ENCODE measurements around the gene HTATIP2. TPM values are rescaled to one million over a fixed set of nuclear protein-coding genes. Genes with fewer than 3 reads are reported as not detected.

Gene HTATIP2
- total and polyA plus RNA-seq, 2 experiments from 2014 or later: 45.0 to 57.5 TPM

DNA sequence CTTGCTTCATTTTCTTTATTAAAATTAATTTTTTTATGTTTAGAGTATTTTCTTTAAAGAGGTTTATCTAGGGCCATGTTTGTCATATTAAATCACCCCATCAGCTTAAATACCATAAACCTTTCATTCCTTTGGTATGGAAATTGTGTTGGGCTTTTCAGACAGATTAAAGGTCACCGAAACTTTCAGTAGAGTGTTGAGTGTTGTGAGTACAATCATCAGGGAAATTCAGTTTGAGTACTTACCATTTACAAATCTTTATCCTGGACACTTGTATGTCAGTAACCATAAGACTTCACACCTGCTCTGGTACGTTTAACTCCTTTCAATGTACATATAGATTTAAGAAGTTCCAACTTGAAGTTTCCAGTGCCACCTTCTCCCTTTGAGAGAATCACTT, 36.0 kb downstream of the HTATIP2 start (continued):
- TF ChIP-seq, protein P1, sequence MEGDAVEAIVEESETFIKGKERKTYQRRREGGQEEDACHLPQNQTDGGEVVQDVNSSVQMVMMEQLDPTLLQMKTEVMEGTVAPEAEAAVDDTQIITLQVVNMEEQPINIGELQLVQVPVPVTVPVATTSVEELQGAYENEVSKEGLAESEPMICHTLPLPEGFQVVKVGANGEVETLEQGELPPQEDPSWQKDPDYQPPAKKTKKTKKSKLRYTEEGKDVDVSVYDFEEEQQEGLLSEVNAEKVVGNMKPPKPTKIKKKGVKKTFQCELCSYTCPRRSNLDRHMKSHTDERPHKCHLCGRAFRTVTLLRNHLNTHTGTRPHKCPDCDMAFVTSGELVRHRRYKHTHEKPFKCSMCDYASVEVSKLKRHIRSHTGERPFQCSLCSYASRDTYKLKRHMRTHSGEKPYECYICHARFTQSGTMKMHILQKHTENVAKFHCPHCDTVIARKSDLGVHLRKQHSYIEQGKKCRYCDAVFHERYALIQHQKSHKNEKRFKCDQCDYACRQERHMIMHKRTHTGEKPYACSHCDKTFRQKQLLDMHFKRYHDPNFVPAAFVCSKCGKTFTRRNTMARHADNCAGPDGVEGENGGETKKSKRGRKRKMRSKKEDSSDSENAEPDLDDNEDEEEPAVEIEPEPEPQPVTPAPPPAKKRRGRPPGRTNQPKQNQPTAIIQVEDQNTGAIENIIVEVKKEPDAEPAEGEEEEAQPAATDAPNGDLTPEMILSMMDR (conservative IDR thresholded peaks at IDR 0.05; ENCODE audit: low read depth in 2 of 2): no peak
- TF ChIP-seq CREB1 (CRISPR knock-in tag; IDR thresholded peaks at IDR 0.05; ENCODE audit: low read depth): no peak
- no peak for TF ChIP-seq STAT1 (IDR thresholded peaks at IDR 0.05; ENCODE audit: unreplicated experiment)
- TF ChIP-seq, protein P2, sequence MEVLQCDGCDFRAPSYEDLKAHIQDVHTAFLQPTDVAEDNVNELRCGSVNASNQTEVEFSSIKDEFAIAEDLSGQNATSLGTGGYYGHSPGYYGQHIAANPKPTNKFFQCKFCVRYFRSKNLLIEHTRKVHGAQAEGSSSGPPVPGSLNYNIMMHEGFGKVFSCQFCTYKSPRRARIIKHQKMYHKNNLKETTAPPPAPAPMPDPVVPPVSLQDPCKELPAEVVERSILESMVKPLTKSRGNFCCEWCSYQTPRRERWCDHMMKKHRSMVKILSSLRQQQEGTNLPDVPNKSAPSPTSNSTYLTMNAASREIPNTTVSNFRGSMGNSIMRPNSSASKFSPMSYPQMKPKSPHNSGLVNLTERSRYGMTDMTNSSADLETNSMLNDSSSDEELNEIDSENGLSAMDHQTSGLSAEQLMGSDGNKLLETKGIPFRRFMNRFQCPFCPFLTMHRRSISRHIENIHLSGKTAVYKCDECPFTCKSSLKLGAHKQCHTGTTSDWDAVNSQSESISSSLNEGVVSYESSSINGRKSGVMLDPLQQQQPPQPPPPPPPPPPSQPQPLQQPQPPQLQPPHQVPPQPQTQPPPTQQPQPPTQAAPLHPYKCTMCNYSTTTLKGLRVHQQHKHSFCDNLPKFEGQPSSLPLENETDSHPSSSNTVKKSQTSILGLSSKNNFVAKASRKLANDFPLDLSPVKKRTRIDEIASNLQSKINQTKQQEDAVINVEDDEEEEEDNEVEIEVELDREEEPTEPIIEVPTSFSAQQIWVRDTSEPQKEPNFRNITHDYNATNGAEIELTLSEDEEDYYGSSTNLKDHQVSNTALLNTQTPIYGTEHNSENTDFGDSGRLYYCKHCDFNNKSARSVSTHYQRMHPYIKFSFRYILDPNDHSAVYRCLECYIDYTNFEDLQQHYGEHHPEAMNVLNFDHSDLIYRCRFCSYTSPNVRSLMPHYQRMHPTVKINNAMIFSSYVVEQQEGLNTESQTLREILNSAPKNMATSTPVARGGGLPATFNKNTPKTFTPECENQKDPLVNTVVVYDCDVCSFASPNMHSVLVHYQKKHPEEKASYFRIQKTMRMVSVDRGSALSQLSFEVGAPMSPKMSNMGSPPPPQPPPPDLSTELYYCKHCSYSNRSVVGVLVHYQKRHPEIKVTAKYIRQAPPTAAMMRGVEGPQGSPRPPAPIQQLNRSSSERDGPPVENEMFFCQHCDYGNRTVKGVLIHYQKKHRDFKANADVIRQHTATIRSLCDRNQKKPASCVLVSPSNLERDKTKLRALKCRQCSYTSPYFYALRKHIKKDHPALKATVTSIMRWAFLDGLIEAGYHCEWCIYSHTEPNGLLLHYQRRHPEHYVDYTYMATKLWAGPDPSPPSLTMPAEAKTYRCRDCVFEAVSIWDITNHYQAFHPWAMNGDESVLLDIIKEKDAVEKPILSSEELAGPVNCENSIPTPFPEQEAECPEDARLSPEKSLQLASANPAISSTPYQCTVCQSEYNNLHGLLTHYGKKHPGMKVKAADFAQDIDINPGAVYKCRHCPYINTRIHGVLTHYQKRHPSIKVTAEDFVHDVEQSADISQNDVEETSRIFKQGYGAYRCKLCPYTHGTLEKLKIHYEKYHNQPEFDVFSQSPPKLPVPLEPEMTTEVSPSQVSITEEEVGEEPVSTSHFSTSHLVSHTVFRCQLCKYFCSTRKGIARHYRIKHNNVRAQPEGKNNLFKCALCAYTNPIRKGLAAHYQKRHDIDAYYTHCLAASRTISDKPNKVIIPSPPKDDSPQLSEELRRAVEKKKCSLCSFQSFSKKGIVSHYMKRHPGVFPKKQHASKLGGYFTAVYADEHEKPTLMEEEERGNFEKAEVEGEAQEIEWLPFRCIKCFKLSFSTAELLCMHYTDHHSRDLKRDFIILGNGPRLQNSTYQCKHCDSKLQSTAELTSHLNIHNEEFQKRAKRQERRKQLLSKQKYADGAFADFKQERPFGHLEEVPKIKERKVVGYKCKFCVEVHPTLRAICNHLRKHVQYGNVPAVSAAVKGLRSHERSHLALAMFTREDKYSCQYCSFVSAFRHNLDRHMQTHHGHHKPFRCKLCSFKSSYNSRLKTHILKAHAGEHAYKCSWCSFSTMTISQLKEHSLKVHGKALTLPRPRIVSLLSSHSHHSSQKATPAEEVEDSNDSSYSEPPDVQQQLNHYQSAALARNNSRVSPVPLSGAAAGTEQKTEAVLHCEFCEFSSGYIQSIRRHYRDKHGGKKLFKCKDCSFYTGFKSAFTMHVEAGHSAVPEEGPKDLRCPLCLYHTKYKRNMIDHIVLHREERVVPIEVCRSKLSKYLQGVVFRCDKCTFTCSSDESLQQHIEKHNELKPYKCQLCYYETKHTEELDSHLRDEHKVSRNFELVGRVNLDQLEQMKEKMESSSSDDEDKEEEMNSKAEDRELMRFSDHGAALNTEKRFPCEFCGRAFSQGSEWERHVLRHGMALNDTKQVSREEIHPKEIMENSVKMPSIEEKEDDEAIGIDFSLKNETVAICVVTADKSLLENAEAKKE (CRISPR knock-in tag; IDR thresholded peaks at IDR 0.05): no peak
- no peak for TF ChIP-seq ZNF331 (CRISPR knock-in tag; IDR thresholded peaks at IDR 0.05; ENCODE audit: low read depth)
- no peak for TF ChIP-seq NANOG (IDR thresholded peaks at IDR 0.05; ENCODE audit: borderline replicate concordance)
- TF ChIP-seq EZH2 (IDR thresholded peaks at IDR 0.05; ENCODE audit: low read depth, unreplicated experiment): no peak
- TF ChIP-seq EZH2phosphoT487 (IDR thresholded peaks at IDR 0.05; ENCODE audit: unreplicated experiment): no peak

DNA sequence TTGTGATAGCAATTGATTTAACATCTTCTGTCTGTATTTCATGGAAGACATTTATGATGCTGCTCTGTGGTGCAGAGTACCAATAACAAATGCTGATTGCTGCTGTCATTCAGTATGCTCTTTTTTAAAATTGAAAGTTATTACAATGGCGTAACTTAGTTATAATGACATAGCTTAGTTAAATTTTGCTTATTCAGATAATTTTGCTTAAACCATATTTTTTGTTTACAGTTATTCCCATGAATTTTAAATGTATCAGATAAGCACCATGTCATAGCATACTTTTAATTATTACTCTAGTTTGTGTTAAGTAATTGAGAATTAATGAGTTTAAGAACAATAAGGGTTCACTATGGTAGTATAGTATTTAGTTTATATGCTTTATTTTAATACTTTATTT, 39.5 kb downstream of the HTATIP2 start:
- H3K9me2 ChIP-seq (ENCODE audit: insufficient read depth): no peaks in the 10 kb centered on the region
- no peaks in the 10 kb centered on the region for H3K9me3 Mint-ChIP-seq
- H3K4me3 Mint-ChIP-seq: no peak overlapping the region
- no peaks in the 10 kb centered on the region for H3K4me1 Mint-ChIP-seq
- no peaks in the 10 kb centered on the region for H3K27me3 ChIP-seq (ENCODE audit: insufficient read depth)
- no peak overlapping the region for H2AFZ ChIP-seq
- H3K79me2 ChIP-seq (replicated peaks; ENCODE audit: insufficient read depth): no peaks in the 10 kb centered on the region
- DNase-seq (ENCODE audit: low spot score) (no peak), ATAC-seq (no peak)
- no peaks in the 10 kb centered on the region for H4K20me1 ChIP-seq (replicated peaks; ENCODE audit: insufficient read depth)
- peaks cover 18% of the 10 kb centered on the region; the same call in 2 of the 3 replicates for H3K36me3 Mint-ChIP-seq (ENCODE audit: low read depth)
- no peak overlapping the region for H3K27ac ChIP-seq (ENCODE audit: low read depth)
- TF ChIP-seq, protein P1 (conservative IDR thresholded peaks at IDR 0.05; ENCODE audit: low read depth in 2 of 2): no peak
- no peak for TF ChIP-seq EZH2 (IDR thresholded peaks at IDR 0.05; ENCODE audit: low read depth, unreplicated experiment)
- H3K36me3 ChIP-seq (ENCODE audit: insufficient read depth): peaks cover 8% of the 10 kb centered on the region; the same call in 1 of the 2 replicates
- no peak overlapping the region for H3K4me3 ChIP-seq
- no peaks in the 10 kb centered on the region for H3K27me3 Mint-ChIP-seq (ENCODE audit: insufficient read depth, low read depth, poor library complexity)
- no peaks in the 10 kb centered on the region for H3F3A ChIP-seq (replicated peaks; ENCODE audit: low read depth)
- H3K4me1 ChIP-seq (ENCODE audit: insufficient read depth): no peaks in the 10 kb centered on the region
- H3K27ac Mint-ChIP-seq: no peak overlapping the region
- no peak overlapping the region for H3K4me2 ChIP-seq
